ENCODE results near the gene FILIP1L. TPM values are rescaled to one million over a fixed set of nuclear protein-coding genes. Genes with fewer than 3 reads are reported as not detected.

FILIP1L gene
- total and polyA plus RNA-seq, 2 of the 8 experiments (the other 6 are each of a cell fraction or from before 2014, with no cell fraction given) = 0.06 to 0.09 TPM

- no peak overlapping the region for H3K4me2 ChIP-seq (ENCODE audit: insufficient read depth in 1 of 2, low read depth in 2 of 2, low read length in 2 of 2)
- no peak overlapping the region for H3K27ac ChIP-seq (ENCODE audit: low read depth, low read length)
- no peak overlapping the region for H3K9ac ChIP-seq (replicated peaks in 1 of 4; ENCODE audit: extremely low read depth in 1 of 4, low read depth in 3 of 4, low read length in 3 of 4)
- H3K9me3 ChIP-seq (ENCODE audit: insufficient read depth in 2 of 2, low read depth in 1 of 2, low read length in 1 of 2) = no peaks in the 10 kb centered on the region
- H4K91ac ChIP-seq (replicated peaks; ENCODE audit: insufficient read length, low read length) = no peak overlapping the region
- H2BK5ac ChIP-seq (ENCODE audit: low read depth, low read length) = no peak overlapping the region
- no peak overlapping the region for H4K5ac ChIP-seq (ENCODE audit: insufficient read length, low read depth, low read length)
- H3K4me1 ChIP-seq (replicated peaks in 1 of 4; ENCODE audit: control insufficient read depth in 3 of 4, insufficient read depth in 4 of 4, low read length in 3 of 4) = peaks cover 0 to 4% (median 0%) of the 10 kb centered on the region in 4 experiments; a peak in 2 of 7 replicates
- no peak overlapping the region for H2BK12ac ChIP-seq (ENCODE audit: low read depth, low read length)
- no peak overlapping the region for H3K14ac ChIP-seq (ENCODE audit: insufficient read length)
- H3K56ac ChIP-seq (replicated peaks; ENCODE audit: insufficient read length, low read depth, low read length) = no peak overlapping the region
- FAIRE-seq = no peak
- H2BK120ac ChIP-seq (replicated peaks; ENCODE audit: low read depth, low read length) = no peak overlapping the region
- no peak overlapping the region for H2BK20ac ChIP-seq (ENCODE audit: low read length)
- no peak for DNase-seq (ENCODE audit: low read depth in 1 of 2, low spot score in 2 of 2)
- ChIA-PET POLR2A (ENCODE audit: partially characterized antibody) (no interaction called here), CTCF (ENCODE audit: partially characterized antibody) (interaction anchor here (0.9 to 1.5 kb wide), 4 partner anchors 12 to 1355 kb away, joined by 3 to 5 read pairs (median 4); no protein-coding TSS in a partner anchor)
- H3K4ac ChIP-seq (replicated peaks; ENCODE audit: insufficient read length, low read depth, low read length) = no peak overlapping the region
- H3K36me3 ChIP-seq (ENCODE audit: control insufficient read depth in 2 of 4, insufficient read depth in 4 of 4, low read length in 3 of 4) = no peaks in the 10 kb centered on the region
- no peaks in the 10 kb centered on the region; a peak in 1 of 4 replicates for H3K79me2 ChIP-seq (ENCODE audit: control insufficient read depth in 1 of 2, insufficient read depth in 2 of 2, low read length in 2 of 2)
- no peak overlapping the region for H3K4me3 ChIP-seq (ENCODE audit: extremely low read depth in 1 of 4, insufficient read depth in 2 of 4, low read depth in 3 of 4, low read length in 4 of 4)
- no peaks in the 10 kb centered on the region for H3K27me3 ChIP-seq (replicated peaks in 1 of 4; ENCODE audit: control insufficient read depth in 3 of 4, extremely low read depth in 1 of 4, insufficient read depth in 3 of 4, low read length in 3 of 4)
- H3K23ac ChIP-seq (ENCODE audit: insufficient read length) = no peak overlapping the region
- H3K79me1 ChIP-seq (ENCODE audit: low read depth, low read length) = peaks cover 5% of the 10 kb centered on the region; the same call in 1 of the 2 replicates
- no peak overlapping the region for H4K8ac ChIP-seq (ENCODE audit: extremely low read depth, insufficient read depth, low read length)
- H4K20me1 ChIP-seq (replicated peaks in 1 of 2; ENCODE audit: control insufficient read depth in 1 of 2, insufficient read depth in 2 of 2, low read length in 2 of 2) = no peaks in the 10 kb centered on the region
- H2AK5ac ChIP-seq (ENCODE audit: low read depth, low read length) = no peak overlapping the region
- H2BK15ac ChIP-seq (ENCODE audit: low read length) = no peak overlapping the region
- no peaks in the 10 kb centered on the region for H3K23me2 ChIP-seq (ENCODE audit: low read depth, low read length)
- H3K18ac ChIP-seq (ENCODE audit: extremely low read depth, low read length) = no peak overlapping the region
- H2AFZ ChIP-seq (ENCODE audit: low read length) = no peak overlapping the region
- TF ChIP-seq MAFK (IDR thresholded peaks at IDR 0.05; ENCODE audit: low read depth, low read length) (no peak), CBX5 (IDR thresholded peaks at IDR 0.05; ENCODE audit: low read depth, low read length) (no peak), NRF1 (IDR thresholded peaks at IDR 0.05; ENCODE audit: low read depth, low read length) (no peak), BRCA1 (IDR thresholded peaks at IDR 0.05; ENCODE audit: low read depth, low read length) (no peak), KDM5A (IDR thresholded peaks at IDR 0.05; ENCODE audit: low read length) (no peak), ASH2L (IDR thresholded peaks at IDR 0.05; ENCODE audit: low read length) (no peak), BCL11A (IDR thresholded peaks at IDR 0.05; ENCODE audit: low read depth in 2 of 2, low read length in 2 of 2) (no peak), KDM1A (IDR thresholded peaks at IDR 0.05; ENCODE audit: borderline replicate concordance, low read length) (no peak), EZH2 (IDR thresholded peaks at IDR 0.05; ENCODE audit: low read depth, low read length, severe bottlenecking) (no peak), TEAD4 (IDR thresholded peaks at IDR 0.05; ENCODE audit: low read depth, low read length) (no peak), EGR1 (IDR thresholded peaks at IDR 0.05; ENCODE audit: borderline replicate concordance, low read depth, low read length) (no peak), ATF2 (IDR thresholded peaks at IDR 0.05; ENCODE audit: low read length) (no peak), EP300 (IDR thresholded peaks at IDR 0.05; ENCODE audit: borderline replicate concordance in 1 of 2, low read depth in 2 of 2, low read length in 2 of 2) (no peak)
Observed at GRCh38 chr3:99951701-99952100, 162.6 kb downstream of the FILIP1L start.

Measured in H1 (cell line).